Type B pancreatic cell (in vitro differentiated cells): ENCODE measurements around the gene OR1N1. TPM values are rescaled to one million over a fixed set of nuclear protein-coding genes. Genes with fewer than 3 reads are reported as not detected.

Experiments used
- DNase-seq: peaks from one replicate; pipeline ENCODE4 v3.0.0; 2021; ENCODE audit warnings: mixed read lengths; ENCODE audit not compliant: unreplicated experiment; ENCODE audit errors: extremely low spot score
- H3K27ac Mint-ChIP-seq: 2 replicates; pipeline ENCODE4 v1.8.0; 2021; ENCODE audit warnings: mild to moderate bottlenecking, mixed read lengths
- H3K27me3 Mint-ChIP-seq: 2 replicates; pipeline ENCODE4 v1.8.0; 2021; ENCODE audit warnings: mixed read lengths
- H3K36me3 Mint-ChIP-seq: 2 replicates; pipeline ENCODE4 v1.8.0; 2021; ENCODE audit warnings: mixed read lengths
- H3K4me1 Mint-ChIP-seq: one replicate; pipeline ENCODE4 v1.8.0; 2021; ENCODE audit warnings: mixed read lengths; ENCODE audit not compliant: unreplicated experiment
- H3K4me3 Mint-ChIP-seq: 2 replicates; pipeline ENCODE4 v1.8.0; 2021; ENCODE audit warnings: mild to moderate bottlenecking, mixed read lengths
- H3K9me3 Mint-ChIP-seq: 2 replicates; pipeline ENCODE4 v1.8.0; 2021; ENCODE audit warnings: mixed read lengths
- long read RNA-seq: library from polyadenylated mRNA; unstranded; transcript quantifications from one replicate; pipeline ENCODE4 v2.0.0, GENCODE V29; 2020
- total RNA-seq: library from RNA; stranded (reverse); gene quantifications from 2 replicates; pipeline ENCODE4 v1.2.1, GENCODE V29; 2021; ENCODE audit warnings: low replicate concordance
- TF ChIP-seq, protein P1 (sequence below): fragments of 200-600 bp; sonication (generic); conservative IDR thresholded peaks from 2 replicates; pipeline ENCODE4 v1.5.0; 2021; ENCODE audit warnings: antibody characterized with exemption, mild to moderate bottlenecking

The OR1N1 gene, protein sequence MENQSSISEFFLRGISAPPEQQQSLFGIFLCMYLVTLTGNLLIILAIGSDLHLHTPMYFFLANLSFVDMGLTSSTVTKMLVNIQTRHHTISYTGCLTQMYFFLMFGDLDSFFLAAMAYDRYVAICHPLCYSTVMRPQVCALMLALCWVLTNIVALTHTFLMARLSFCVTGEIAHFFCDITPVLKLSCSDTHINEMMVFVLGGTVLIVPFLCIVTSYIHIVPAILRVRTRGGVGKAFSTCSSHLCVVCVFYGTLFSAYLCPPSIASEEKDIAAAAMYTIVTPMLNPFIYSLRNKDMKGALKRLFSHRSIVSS
- total RNA-seq = not detected in 2 replicates
- long read RNA-seq = 0 reads

DNA sequence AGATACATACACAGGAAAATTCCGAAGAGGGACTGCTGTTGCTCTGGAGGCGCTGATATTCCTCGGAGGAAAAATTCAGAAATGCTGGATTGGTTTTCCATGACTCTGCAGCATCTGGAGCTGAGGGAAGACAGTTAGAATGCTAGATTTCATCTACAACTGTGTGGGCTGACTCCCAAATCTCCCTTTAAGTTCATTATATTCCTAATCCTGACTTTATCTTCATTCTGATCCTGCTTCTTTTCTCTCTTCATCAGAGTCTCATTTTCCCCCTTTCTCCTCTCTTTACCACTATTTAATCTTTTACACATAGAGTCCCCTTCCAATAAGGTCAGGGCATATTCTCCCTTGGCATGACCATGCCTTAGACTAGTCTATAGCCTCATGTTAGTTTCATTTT, at the start of gene OR1N1:
Gene OR1N1 (minus strand): TSS at position 101 of the 400 bp plus-strand sequence. CDS start 0 bp downstream, at position 101.
- Mint-ChIP-seq H3K36me3 (no peaks in the 10 kb centered on the region), H3K4me1 (no peaks in the 10 kb centered on the region), H3K9me3 (no peaks in the 10 kb centered on the region), H3K27me3 (peaks cover 5% of the 10 kb centered on the region), H3K27ac (no peak within 1 kb of the TSS), H3K4me3 (no peak within 1 kb of the TSS)
- DNase-seq = no peak
- TF ChIP-seq, protein P1, sequence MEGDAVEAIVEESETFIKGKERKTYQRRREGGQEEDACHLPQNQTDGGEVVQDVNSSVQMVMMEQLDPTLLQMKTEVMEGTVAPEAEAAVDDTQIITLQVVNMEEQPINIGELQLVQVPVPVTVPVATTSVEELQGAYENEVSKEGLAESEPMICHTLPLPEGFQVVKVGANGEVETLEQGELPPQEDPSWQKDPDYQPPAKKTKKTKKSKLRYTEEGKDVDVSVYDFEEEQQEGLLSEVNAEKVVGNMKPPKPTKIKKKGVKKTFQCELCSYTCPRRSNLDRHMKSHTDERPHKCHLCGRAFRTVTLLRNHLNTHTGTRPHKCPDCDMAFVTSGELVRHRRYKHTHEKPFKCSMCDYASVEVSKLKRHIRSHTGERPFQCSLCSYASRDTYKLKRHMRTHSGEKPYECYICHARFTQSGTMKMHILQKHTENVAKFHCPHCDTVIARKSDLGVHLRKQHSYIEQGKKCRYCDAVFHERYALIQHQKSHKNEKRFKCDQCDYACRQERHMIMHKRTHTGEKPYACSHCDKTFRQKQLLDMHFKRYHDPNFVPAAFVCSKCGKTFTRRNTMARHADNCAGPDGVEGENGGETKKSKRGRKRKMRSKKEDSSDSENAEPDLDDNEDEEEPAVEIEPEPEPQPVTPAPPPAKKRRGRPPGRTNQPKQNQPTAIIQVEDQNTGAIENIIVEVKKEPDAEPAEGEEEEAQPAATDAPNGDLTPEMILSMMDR = no peak

DNA sequence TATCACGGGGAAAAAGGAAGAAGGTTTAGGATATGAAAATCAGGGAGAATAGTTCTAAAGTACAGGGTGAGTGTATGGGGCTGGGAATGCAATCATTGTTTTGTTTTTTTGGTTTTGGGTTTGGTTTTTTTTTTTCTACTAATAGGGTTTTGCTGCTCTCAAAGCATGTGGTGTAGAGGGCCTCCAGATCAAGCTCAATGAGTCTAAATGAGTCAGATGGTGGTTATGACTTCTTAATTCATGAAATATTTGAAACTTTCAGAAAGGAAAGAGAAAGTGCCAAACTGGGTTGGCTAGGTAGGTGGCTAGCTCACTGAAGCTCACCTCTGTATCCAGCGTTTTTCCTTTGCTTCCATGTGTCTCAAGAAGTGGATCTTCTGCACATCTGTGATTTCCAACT, 45.4 kb upstream of the OR1N1 start:
- TF ChIP-seq, protein P1 = no peak
- Mint-ChIP-seq H3K27me3 (no peaks in the 10 kb centered on the region), H3K27ac (no peak overlapping the region), H3K4me1 (no peaks in the 10 kb centered on the region), H3K36me3 (no peaks in the 10 kb centered on the region), H3K4me3 (no peak overlapping the region), H3K9me3 (no peaks in the 10 kb centered on the region)
- no peak for DNase-seq

DNA sequence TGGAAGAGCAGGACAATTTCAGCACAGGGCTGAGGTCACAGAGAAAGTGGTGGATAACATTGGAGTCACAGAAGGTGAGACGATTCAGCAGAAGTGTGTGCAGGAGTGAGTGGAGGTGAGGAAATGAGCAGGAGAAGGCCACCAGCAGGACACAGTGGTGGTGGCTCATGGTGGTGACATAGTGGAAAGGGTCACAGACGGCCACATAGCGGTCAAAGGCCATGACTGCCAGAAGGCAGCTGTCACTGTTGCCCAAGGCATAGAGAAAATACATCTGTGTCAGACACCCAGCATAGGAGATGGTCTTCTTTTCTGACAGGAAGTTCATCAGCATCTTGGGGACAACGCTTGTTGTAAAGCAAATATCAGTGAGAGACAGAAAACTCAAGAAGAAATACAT, 40.8 kb upstream of the OR1N1 start:
- TF ChIP-seq, protein P1 = no peak
- Mint-ChIP-seq H3K4me1 (no peaks in the 10 kb centered on the region), H3K27me3 (no peaks in the 10 kb centered on the region), H3K27ac (no peak overlapping the region), H3K4me3 (no peak overlapping the region), H3K9me3 (no peaks in the 10 kb centered on the region), H3K36me3 (no peaks in the 10 kb centered on the region)
- DNase-seq = no peak

DNA sequence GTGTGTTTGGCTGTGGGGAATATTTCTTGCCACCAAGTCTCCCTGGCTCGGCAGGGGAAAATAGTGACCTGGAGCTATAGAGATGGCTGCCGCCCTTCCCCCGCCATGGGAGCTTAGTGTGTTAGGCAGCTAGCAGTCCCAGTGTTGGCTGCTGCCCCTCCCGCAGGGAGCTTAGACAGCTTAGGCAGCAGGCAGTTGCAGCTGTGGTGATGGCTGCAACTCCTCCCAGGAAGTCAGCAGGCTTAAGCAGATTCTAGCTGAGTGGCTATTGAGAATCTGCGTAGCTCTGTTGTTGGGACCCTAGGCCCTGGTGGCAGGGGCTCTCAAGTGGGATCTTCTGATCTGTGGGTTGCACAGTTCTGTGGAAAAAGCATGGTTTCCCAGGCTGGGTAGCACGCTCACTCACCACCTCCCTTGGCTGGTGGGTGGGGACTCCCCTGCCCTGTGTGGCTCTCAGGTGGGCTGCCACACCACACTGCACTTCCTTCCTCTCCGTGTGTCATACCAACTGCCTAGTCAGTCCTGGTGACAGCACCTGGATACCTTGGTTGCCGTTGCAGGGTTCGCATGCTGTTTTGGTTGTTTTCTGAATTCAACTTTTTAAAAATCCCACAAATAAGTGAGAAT, 35.2 kb upstream of the OR1N1 start:
- Mint-ChIP-seq H3K9me3 (no peaks in the 10 kb centered on the region), H3K36me3 (no peaks in the 10 kb centered on the region), H3K4me3 (no peak overlapping the region), H3K27ac (no peak overlapping the region), H3K4me1 (no peaks in the 10 kb centered on the region), H3K27me3 (no peaks in the 10 kb centered on the region)
- DNase-seq = no peak
- TF ChIP-seq, protein P1 = no peak

DNA sequence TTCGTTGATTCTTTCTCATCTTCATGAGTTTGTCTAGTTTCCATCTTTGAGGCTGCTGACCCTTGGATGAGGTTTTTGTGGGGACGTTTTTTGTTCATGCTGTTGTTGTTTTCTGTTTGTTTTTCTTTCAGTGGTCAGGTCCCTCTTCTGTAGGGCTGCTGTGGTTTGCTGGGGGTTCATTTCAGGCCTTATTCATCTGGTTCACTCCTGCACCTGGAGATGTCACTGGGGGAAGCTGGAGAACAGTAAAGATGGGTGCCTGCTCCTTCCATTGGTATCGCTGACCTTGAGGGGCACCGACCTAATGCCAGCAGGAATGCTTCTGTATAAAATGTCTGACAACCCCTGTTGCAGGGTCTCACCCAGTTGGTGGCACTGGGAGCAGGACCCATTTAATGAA, 34.4 kb upstream of the OR1N1 start:
- Mint-ChIP-seq H3K4me3 (no peak overlapping the region), H3K36me3 (no peaks in the 10 kb centered on the region), H3K27me3 (no peaks in the 10 kb centered on the region), H3K4me1 (no peaks in the 10 kb centered on the region), H3K9me3 (no peaks in the 10 kb centered on the region), H3K27ac (no peak overlapping the region)
- DNase-seq = no peak
- TF ChIP-seq, protein P1 = no peak
